IPS-NIHi7 (cell line): ENCODE measurements around the gene PALM.
A peak's percentile ranks its signal among the peaks of the same experiment; 100 is the strongest.
"Not testable (repeated sequence)": the region's sequence is repeated elsewhere in the genome, so short reads cannot be mapped to it uniquely, and the experiment has no call there.

Source experiments
- DNase-seq: peaks from one replicate; pipeline ENCODE4 v3.0.0; 2012; ENCODE audit warnings: mixed read lengths; ENCODE audit errors: extremely low spot score

PALM gene

GRCh38 chr19:708154-709143 is at the start of gene PALM:
PALM (plus strand) TSS chr19:708935; CDS start chr19:709147, 212 bp downstream.
- peak; percentile 55 for DNase-seq

- DNase-seq: no peak
These were observed 47.8 kb upstream of the PALM start for GRCh38 chr19:660793-661426.

GRCh38 chr19:661427-662196 is 47.1 kb upstream of the PALM start:
- no peak for DNase-seq

GRCh38 chr19:662207-662961 is 46.4 kb upstream of the PALM start:
- peak; percentile 57 for DNase-seq

- peak; percentile 96 for DNase-seq
These were observed 45.6 kb upstream of the PALM start, which contains the start of gene RNF126 for GRCh38 chr19:662962-663681. RNF126 (minus strand) TSS chr19:663214; CDS start chr19:663121, 93 bp downstream.

- no peak for DNase-seq
These were observed 45.0 kb upstream of the PALM start for GRCh38 chr19:663682-664117.

GRCh38 chr19:664913-665443 is 43.8 kb upstream of the PALM start:
- peak; percentile 95 for DNase-seq

- DNase-seq: not testable (repeated sequence)
These were observed 41.7 kb upstream of the PALM start for GRCh38 chr19:666985-667573.

GRCh38 chr19:668675-669434 is 39.9 kb upstream of the PALM start:
- DNase-seq: not testable (repeated sequence)

GRCh38 chr19:670609-671075 is 38.1 kb upstream of the PALM start:
- DNase-seq: peak; percentile 53

GRCh38 chr19:674282-675151 is 34.2 kb upstream of the PALM start:
- no peak for DNase-seq

GRCh38 chr19:676007-676338 is 32.8 kb upstream of the PALM start:
- no peak for DNase-seq

- no peak for DNase-seq
These were observed 32.2 kb upstream of the PALM start, which contains the start of gene FSTL3 for GRCh38 chr19:676339-677105. FSTL3 (plus strand) TSS chr19:676392; CDS start chr19:676424, 32 bp downstream.

GRCh38 chr19:677201-677600 is 31.5 kb upstream of the PALM start:
- no peak for DNase-seq

GRCh38 chr19:677601-678436 is 30.9 kb upstream of the PALM start:
- no peak for DNase-seq

- DNase-seq: no peak
These were observed 29.8 kb upstream of the PALM start for GRCh38 chr19:678791-679388.
